GM18867 (cell line): ENCODE results near the gene RASGRP2.
"Not testable (repeated sequence)": the region's sequence is repeated elsewhere in the genome, so short reads cannot be mapped to it uniquely, and the experiment has no call there.

Experiments used
- ATAC-seq: cut with Tn5 transposase; IDR thresholded peaks from one replicate; pipeline ENCODE4 v1.9.1; 2021; ENCODE audit warnings: mild to moderate bottlenecking, moderate library complexity; ENCODE audit not compliant: unreplicated experiment

Gene RASGRP2

DNA sequence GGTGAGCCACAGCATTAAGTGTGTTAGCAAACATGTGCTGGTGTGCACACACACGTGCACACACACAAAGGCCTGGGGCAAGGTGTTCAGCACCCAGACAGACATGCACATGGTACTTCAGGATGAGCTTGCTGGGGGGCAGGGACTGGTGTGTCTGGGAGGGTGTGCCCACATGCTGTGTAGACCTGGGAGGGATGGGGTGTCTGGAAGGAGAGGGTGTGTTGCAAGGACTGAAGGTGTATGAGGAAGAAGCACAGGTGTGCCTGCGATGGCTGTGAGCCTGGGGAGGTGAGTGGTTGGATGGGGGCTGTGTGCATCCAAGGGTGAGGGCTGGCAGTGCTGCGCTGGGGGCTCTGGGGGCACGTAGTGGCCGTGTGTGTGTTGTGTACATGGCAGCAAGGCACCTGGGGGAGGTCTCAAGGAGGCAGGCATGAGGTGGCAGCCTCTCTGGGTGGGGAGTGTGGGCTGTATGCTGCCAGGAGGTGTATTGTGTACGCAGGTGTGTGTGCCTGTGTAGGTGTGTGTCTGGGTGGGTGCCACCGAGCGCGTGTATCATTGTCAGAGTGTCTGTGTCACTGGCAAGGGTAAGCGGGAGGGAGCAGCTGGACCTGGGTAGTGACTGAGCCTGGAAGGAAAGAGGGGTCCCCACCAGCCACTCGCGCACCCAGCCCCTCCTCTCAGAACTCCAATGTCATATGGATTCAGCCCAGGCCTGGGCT, 23.1 kb downstream of the RASGRP2 start:
- no peak for ATAC-seq

DNA sequence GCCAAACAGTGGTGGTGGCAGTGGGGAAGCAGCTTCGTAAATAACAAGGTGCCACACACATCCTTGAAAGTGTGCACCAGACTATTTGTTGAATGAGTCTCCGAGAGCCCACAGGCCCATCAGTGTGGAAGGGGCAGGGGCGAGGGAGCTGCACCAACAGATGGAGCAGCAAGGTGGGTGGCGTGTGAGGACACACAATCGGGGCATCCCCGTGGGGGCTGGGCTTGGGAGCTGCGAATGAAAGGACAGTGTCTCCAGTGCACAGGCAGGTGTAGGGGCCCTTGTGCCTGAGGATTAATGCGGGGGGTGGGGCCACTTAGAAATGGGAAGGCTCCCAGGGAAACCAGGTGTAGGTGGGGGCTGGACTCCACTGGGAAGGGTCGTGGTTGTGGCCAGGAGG, 23.8 kb downstream of the RASGRP2 start:
- ATAC-seq: no peak

DNA sequence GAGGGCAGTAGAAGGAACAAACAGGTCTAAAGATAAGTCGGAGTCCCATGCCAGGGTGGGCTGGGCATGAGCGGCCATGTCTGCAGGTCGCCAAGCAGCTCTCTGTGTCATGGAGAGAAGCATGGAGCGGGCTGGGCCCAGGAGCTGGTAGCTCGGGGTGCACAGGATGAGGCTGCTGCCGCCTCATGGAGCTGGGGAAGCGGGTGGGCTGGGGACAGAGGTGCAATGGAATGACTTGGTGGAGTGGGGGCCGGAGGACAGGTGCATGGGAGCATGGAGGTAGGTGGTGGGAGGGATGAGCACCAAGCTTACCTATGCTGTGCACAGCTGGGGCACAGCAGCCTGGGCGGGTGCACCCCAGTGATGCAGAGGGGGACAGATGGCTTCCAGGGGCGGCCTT, 24.5 kb downstream of the RASGRP2 start:
- ATAC-seq: no peak

DNA sequence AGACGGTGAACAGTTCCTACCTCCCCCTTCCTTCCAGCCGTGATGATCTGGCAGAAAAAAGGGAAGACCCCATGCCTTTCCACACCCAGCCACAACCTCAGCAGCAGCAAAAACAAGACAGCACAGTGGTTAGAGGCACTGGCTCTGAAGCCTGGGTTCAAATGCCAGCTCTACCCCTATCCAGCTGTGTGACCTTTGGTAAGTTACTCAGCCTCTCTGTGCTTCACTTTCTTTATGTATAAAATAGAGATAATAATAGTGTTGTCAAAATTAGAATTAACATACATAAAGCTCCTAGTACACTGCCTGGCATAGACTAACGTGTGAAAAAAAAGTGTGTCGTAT, 25.2 kb downstream of the RASGRP2 start:
- ATAC-seq: no peak

DNA sequence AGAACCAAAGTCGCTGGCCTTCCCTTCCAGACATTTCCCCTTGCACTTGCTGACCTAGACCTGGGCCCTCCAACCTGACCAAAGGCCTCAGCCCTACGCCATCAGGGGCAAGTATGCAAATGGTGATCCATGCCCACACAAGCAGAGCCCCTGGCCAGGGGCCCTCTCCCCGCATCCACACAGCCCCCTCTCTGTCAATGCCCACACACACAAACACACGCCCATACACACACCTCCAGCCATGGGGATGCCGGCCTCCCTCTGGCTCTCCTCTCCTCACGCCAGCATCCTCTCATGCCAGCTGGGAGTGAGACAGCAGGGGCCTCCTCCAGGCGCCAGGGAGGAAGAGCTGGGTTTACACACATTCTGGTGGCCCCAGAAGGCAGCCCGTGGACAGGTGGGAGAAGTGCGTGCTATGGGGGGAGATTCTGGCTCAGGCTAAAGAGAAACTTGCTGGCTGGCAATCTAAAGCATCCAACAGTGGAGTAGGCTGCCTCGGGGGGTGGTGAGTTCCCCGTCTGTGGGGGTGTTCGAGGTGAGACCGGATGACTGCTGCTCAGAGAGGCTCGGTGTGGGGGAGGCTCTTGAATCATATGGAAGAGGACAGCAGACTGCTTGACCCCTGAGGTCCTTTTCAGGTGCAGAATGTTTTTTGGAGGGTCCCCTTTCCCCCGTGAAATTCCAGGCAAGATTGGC, 25.7 kb downstream of the RASGRP2 start:
- ATAC-seq: no peak

DNA sequence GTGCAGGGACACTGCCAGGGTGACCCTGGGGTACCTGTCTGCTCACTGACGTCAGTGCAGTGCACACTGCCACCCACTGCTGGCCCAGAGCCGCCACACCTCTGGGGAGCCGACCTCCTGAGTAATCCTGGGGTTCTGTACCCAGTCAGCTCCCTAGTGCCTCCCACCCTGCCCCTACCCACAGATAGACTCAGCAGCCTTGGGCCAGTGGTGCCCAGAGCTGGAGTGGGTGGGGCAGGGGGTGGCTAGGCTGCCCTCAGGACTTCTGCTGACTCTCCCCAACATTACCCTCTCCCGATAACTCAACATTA, 26.7 kb downstream of the RASGRP2 start:
- no peak for ATAC-seq

DNA sequence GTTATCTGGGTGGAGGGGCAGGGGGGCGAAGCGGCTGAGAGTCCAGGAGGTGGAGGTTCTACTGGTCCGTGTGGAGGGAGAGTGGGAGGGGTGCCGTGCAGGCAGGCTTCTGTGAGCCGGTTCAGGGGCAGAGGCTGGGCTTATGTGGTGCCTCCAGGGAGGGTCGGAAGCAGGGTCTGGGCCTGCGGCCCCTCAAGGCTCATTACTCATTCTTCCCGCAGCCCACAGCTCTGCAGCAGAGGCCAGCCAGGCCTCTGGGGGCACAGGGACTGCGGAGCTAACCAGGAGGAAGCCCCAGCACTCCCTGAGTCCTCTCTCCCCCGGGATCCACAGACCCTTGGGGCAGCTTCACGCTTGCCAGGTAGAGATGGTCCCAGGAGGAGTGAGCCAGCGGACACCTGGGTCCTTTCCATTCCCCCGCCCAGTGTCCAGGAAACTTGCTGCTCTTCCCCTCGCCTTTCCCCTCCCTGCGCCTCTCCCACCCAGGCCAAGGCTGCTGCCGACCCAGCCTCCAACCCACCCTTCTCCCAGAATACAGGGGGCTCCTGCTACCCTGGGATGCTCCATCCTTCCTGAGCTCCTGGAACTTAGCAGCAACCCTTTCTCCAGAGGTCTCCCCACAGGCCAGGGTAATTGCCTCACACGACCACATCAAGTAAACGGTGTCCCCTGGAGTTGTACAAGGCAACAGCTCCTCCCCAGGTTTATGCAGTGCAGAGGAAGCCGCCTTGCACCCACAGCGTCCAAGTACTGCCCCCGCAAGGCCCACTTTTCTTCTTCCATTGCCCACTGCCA, 27.3 kb downstream of the RASGRP2 start:
- no peak for ATAC-seq

DNA sequence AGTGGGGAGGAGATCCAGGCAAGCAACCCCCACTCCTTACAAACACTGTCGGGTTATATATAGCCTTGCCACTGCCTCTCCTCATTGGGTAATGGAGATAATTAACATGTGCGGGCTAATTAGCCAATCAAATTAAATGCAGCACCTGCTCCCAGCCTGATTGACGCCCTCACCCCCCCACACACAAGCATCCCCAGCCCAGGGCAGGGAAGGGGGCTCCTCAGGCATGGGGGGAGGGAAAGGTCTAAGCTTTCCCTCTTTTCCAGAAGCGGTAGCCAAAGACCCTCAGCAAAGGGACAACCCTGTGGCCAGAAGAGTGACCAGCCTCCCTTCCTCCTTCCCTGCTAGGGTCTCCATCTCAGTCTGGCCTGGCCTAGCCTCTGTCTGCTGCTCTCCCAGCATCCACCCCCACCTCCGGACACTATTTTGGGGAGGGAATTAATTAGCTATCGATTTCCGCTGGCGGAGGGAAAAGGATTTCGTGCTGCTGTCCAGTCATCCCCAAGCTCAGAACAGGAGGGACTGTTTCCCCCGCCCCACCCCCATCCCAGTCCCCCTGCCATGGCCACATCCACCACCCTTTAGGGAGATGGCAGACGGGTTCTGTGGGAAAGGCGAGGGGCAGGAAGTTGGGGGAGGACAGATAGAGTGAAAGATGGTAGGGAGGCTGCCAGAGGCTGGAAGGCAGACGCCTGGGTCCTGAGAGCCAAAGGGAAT, 28.0 kb downstream of the RASGRP2 start:
- no peak for ATAC-seq

DNA sequence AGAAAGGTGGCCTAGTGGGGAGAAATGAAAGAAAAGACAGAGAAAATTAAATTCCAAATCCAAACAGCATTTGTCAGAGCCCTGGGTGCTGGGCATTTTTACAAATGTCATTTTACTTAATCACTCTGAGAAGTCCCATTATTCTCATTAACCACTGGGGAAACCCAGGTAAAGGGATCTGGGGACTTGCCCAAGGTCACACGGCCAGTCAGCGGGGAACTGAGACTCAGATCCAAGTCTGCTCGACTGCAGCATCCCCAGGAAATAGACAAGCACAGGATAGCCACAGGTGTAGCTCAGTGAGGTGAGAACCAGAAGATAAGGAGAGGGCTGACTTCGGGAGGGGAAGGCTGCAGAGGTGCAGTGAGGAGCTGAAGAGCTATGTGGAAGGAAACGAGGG, 28.8 kb downstream of the RASGRP2 start:
- no peak for ATAC-seq

DNA sequence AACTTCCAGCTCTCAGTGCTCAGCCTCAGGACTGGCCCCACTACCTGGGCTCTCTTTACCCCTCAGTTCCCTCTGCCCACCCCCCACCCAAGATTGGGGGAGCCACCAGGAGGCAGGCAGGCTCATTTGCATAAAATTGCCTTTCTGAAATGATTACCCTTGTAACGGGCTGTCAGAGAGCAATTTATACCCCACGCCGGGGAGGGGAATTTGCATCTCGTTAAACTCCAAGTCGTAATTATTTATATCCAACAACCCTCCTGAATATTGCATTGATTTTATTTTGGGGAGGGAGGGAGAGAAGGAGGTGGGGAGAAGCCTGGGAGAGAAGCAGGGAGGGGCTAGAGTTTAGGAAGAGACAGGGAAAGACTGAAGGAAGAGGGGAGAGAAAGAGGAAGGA, 29.3 kb downstream of the RASGRP2 start:
- ATAC-seq: no peak

DNA sequence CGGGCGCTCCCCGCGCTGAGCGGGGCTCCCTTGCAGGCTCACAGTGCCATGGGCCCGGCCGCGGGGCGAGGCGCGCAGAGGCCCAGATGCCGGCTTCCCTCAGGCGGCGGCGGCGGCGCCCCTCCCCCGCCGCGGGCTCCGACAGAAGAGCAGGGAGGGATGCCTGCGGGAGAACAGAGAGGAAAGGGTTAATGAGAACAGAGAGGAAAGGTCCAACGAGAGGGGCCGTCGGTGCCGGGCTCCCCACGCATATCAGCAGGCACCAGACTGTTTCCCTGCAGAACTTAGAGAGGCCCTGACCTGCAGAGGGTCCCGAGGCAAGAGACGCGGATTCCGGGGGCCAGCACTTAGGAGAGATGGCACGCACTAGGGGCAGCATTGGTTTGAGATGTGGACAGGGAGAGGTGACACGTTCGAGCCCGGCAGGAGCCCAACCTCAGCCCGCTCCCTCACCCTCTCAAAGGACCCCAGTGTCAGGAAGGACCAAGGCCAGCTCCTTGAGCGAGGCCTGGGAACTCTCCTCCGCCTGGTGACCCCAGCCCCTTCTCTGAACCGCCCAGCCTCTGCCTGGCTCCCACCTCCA, 30.1 kb downstream of the RASGRP2 start:
- no peak for ATAC-seq

DNA sequence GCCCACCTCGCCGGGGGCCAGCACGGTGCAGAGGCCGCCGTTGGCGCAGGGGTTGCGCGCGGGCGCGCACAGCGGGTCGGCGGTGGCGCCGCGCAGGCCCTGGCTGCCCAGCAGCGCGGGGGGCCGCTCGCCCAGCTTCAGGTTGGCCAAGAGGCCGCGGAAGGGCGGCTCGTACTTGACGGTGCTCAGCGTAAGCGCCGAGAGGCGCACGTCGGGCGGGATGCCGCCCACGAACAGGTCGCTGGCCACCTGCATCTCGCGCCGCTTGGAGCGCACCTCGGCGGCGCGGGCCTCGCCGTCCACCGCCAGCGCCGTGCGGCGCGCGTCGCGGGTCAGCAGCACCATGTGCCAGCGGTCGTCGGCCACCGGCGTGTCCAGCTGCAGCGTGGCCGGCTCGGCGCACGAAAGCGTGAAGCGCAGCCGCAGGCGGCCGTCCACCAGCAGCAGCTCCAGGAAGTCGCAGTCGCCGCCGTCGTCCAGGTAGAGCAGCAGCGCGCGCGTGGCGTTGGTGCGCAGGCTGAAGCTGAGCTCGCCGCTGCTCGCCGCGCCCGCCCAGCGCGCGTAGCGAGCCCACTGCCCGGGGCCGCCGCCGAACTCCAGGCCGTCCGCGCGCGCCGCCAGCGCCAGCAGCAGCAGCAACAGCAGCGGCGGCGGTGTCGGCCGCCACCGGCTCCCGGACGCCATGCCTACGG, 30.8 kb downstream of the RASGRP2 start:
- no peak for ATAC-seq

DNA sequence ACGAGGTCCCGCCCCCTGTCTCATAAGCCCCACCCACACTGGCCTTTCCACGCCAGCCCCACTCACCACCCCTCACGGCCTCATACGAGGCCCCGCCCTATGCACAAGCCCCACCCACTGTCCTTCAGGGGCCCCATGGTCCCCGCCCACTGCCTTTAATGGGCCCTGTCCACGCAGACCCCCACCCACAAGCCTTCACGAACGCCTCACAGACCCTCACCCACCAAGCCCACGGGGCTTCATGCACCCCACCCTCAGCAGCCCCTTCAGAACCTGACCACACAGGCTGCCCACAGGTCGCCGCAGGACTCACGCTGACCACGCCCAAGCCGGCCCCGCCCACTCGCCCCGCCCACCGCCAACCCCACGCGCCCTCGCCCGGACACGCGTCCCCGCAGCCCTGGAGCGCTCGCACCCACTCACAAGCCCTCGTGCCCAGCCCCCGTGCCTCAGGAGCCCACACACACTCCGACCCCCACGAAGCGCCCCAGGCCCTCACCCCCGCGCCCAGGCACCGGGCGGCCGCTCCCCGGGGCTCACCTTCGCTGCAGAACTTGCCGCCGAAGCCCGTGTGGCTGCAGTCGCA, 31.4 kb downstream of the RASGRP2 start:
- ATAC-seq: no peak

DNA sequence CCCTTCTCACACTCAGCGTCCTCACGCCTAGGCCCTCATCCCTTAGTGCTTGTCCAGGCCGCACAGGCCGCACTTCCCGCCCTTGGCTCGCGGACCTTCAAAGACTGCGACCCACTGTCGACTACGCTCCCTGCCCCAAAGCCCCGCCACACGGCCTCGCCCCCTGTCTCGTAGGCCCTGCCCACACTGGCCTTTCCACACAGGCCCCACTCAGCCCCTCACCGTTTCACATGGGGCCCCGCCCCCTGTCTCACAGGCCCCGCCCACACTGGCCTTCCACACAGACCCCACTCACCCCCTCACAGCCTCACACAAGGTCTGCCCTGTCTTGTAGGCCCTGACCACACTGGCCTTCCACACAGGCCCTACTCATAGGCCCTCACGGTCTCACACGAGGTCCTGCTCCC, 32.0 kb downstream of the RASGRP2 start:
- ATAC-seq: no peak

DNA sequence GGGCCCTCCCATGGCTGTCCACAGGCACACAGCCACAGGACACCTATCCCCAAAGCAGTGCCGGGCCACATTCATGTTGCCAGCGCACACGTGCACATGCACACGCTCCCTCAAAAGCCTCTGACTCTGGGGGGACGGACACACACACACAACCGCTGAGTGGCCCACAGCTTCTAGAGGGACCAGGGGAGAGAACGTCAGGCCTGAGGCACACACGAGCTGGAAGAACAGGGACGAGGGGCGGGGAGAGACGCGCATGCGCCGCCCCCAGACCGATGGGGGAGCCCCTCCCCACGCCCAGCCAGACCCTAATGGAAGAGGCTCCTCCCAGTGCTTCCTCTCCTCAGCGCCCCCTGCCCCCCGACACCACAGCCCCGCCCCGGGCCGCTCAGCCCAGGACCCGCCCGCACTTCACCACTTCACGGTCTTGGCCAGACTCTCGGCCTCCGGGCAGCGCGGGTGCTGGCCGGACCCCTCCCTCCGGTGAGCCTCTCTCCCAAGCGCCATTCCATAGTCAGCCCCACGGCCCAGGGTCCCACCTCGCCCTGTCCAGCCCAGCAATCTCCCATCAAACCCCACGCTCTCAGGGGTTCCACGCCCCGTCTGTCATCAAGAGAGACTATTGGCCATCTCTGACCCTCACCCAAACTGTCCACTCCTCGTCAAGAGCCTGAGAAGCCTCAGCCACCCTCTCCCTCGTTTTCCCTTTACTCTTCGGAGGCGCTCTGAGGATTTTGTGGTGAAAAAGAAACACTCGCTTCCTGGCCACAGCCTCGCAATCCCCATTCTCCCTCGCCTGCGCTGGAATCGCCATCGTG, 32.6 kb downstream of the RASGRP2 start:
- no peak for ATAC-seq

DNA sequence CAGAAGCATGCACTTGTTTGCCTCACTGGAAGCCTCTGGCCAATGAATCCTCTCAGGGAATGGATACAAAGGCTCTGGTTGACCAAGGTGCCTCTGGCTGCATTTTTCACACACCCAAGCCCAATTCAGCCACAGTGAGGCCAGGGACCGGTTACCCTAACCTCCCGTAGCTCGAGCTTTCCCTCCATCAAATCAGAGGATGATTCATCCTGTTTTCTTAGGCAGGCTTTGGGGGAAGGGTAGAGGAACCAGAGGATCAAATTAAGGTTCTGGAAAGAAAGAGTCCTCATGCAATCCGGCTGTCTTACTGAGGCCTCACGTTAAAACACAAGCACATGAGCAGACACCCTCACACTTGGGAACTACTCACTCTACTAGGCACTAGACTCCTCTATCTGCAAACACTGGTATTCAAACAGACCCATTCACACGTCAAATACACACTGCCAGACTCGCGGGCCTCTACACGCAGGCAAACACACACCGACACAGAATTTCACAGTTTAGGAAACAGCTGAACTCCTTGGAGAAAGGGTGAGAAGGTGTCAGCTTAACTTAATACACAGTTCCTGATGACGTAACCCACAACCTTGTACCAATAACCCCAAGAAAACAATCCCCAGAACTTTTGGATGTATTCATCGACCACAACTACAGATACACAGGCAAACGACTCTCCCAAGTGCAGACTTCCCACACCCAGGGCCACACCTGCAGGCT, 33.4 kb downstream of the RASGRP2 start:
- no peak for ATAC-seq

DNA sequence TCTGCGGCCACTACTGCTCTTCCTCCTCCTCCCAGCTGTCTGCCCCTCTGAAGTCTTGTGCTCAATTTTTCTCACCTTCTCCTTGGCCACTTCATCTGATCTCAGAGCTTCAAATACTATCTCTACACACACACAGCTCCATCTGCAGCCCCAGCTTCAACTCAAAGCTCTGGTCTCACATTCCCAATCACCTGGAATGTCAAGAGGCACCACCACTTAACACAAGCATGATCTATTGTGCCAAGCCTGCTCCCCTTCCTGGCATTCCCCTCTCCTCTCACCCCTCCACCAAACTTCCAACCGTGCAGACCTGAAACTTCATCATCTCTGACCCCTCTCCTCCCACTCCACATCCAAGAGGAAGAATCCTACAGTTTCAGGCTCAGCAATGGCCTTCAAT, 38.4 kb downstream of the RASGRP2 start:
- no peak for ATAC-seq

DNA sequence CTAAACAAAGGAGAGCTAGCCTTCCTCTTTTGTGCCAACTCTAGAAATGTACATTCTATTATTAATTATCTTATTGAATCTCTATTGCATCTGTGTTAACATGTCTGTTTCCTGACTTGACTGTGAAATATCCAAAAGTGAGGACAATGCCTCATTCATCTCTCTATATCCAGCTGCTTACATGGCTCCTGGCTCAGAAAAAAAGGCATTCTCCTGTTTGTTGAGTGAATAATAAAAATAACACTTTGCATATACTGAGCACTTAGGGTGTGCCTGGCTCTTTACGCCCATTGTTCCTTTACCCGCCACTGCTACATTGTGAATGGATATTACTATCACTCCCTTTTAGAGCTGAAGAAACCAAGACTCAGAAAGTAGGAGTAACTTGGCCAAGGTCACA, 40.9 kb downstream of the RASGRP2 start:
- ATAC-seq: no peak

DNA sequence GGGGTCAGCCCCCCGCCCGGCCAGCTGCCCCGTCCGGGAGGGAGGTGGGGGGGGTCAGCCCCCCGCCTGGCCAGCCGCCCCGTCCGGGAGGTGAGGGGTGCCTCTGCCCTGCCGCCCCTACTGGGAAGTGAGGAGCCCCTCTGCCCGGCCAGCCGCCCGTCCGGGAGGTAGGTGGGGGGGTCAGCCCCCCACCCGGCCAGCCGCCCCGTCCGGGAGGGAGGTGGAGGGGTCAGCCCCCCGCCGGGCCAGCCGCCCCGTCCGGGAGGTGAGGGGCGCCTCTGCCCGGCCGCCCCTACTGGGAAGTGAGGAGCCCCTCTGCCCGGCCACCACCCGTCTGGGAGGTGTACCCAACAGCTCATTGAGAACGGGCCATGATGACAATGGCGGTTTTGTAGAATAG, 42.0 kb downstream of the RASGRP2 start:
- ATAC-seq: not testable (repeated sequence)
